ENCODE data around the gene AFG1L.

- TF ChIP-seq TARDBP (IDR thresholded peaks at IDR 0.05) (no peak), BHLHE40 (IDR thresholded peaks at IDR 0.05; ENCODE audit: borderline replicate concordance) (no peak), ZNF384 (IDR thresholded peaks at IDR 0.05) (no peak), SUZ12 (IDR thresholded peaks at IDR 0.05) (no peak), SP1 (IDR thresholded peaks at IDR 0.05) (no peak), FOXA1 (IDR thresholded peaks at IDR 0.05) (no peak), HDGF (IDR thresholded peaks at IDR 0.05; ENCODE audit: borderline replicate concordance) (no peak), FOXK2 (IDR thresholded peaks at IDR 0.05) (no peak)
Measured at GRCh38 chr6:108359901-108360882, 65.3 kb downstream of the AFG1L start.

Measured in HEK293T (cell line).